Lower leg skin (tissue), 3 donors: ENCODE measurements around the gene TBC1D25.

Source experiments
- CTCF ChIP-seq, 3 donors: fragments of 450-650 bp; IDR thresholded peaks; one replicate each; pipeline ENCODE4 v1.5.1; 2016; ENCODE audit warnings: antibody characterized with exemption in 3 of 3, mild to moderate bottlenecking in 3 of 3, moderate library complexity in 2 of 3
- POLR2A ChIP-seq, 2 donors: fragments of 450-650 bp; IDR thresholded peaks; one replicate each; pipeline ENCODE4 v1.6.1; 2016 to 2017; ENCODE audit warnings: antibody characterized with exemption in 2 of 2, mild to moderate bottlenecking in 1 of 2, moderate library complexity in 1 of 2

- TF ChIP-seq POLR2A (IDR thresholded peaks at IDR 0.05) (no peak), CTCF (IDR thresholded peaks at IDR 0.05) (no peak)
Measured at GRCh38 chrX:48540028-48540375, 488 bp downstream of the TBC1D25 start.
